AG10803 (cell line): Measurements from ENCODE around the gene SH3PXD2A.
"Not testable (repeated sequence)": the region's sequence is repeated elsewhere in the genome, so short reads cannot be mapped to it uniquely, and the experiment has no call there.

Experiments used
- DNase-seq: peaks from one replicate; pipeline ENCODE4 v3.0.0; 2010; ENCODE audit warnings: low read depth
- H3K4me3 ChIP-seq: 2 replicates; pipeline ENCODE4 v1.5.1; 2011; ENCODE audit warnings: mild to moderate bottlenecking, low read length, control low read depth
- TF ChIP-seq, protein P1 (sequence below): conservative IDR thresholded peaks from 2 replicates; pipeline ENCODE4 v1.5.1; 2011; ENCODE audit warnings: mild to moderate bottlenecking, low read length, control low read depth, inconsistent platforms

Gene SH3PXD2A

DNA sequence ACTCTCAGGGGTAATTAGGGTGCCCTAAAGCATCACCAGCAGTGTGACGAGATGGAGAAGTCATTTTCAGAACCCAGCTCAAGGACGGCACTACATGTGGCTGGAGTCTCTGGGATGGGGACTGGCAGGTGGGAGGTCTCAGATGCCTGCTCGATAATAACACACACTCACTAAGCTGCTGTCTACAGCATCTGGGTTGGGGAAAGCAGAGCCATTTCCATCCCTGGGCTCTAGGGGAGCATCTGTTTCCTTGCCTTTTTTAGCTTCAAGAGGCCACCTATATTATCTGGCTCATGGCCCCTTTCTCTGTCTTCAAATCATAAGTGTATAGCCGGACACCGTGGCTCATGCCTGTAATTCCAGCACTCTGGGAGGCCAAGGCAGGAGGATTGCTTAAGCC, 79.6 kb downstream of the SH3PXD2A start:
- no peak for DNase-seq
- TF ChIP-seq, protein P1, sequence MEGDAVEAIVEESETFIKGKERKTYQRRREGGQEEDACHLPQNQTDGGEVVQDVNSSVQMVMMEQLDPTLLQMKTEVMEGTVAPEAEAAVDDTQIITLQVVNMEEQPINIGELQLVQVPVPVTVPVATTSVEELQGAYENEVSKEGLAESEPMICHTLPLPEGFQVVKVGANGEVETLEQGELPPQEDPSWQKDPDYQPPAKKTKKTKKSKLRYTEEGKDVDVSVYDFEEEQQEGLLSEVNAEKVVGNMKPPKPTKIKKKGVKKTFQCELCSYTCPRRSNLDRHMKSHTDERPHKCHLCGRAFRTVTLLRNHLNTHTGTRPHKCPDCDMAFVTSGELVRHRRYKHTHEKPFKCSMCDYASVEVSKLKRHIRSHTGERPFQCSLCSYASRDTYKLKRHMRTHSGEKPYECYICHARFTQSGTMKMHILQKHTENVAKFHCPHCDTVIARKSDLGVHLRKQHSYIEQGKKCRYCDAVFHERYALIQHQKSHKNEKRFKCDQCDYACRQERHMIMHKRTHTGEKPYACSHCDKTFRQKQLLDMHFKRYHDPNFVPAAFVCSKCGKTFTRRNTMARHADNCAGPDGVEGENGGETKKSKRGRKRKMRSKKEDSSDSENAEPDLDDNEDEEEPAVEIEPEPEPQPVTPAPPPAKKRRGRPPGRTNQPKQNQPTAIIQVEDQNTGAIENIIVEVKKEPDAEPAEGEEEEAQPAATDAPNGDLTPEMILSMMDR, result no peak
- no peak overlapping the region for H3K4me3 ChIP-seq

DNA sequence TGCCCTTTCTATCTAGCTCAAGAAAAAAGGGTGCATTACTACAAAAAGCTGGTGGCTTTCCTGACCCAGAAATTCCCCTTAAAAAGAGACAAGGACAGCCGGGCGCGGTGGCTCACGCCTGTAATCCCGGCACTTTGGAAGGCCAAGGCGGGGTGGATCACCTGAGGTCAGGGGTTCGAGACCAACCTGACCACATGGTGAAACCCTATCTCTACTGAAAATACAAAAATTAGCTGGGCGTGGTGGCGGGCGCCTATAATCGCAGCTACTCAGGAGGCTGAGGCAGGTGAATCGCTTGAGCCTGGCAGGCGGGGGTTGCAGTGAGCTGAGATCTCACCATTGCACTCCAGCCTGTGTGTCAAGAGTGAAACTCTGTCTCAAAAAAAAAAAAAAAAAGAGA, 82.5 kb downstream of the SH3PXD2A start:
- H3K4me3 ChIP-seq, result not testable (repeated sequence)

DNA sequence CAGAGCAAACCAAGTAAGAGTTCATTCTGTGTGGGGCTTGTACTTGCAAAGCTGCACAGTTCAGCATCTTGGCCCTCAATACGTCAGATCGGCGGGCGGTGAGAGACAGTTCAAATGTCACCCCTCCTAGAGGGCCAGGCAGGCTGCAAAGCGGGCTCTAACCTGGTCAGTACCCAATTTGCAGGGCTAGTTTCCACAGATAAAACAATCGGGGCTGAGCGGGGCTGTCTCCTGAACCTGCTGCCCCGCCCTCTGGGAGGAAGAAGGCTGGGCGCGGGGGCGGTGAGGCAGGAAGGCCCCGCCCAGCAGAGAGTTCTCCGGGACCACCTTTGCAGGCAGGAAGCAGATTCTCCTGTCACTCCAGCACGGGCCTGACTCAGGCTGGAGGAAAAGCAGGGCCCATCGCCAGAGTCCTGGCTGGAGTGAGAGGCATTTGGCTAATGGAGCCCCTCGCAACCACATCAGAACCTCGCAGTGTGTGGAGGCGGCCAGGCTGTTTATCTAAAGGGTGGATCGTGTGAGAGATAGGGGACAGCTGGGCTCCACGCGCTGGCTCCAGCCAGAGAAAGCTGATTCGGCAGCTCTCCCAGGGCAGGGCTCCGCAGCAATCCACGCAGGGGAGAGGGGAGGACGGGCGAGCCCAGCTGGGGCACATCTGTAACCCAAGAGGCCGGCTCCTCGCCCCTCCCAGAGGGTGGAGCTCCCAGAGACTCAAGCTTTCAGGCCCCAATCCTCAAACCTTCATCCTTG, 83.1 kb downstream of the SH3PXD2A start:
- DNase-seq, result peak; percentile 96
- H3K4me3 ChIP-seq, result peak overlapping the region; percentile 47
- TF ChIP-seq, protein P1, result no peak

More for the DNA sequence above, 82.5 kb downstream of the SH3PXD2A start:
- not testable (repeated sequence) for DNase-seq

DNA sequence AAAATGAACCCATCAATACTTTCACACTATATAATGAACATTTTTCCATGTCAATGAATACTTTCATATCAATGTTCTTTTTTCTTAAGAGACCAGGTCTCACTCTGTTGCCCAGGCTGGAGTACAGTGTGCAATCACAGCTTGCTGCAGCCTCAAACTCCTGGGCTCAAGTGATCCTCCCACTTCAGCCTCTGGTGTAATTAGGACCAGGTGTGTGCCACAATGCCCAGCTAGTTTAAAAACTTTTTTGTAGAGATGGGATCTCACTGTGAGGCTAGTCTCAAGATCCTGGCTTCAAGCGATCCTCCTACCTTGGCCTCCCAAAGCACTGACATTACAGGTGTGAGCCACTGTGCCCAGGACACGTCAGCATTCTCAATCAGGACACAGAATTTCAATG, 85.2 kb downstream of the SH3PXD2A start:
- TF ChIP-seq, protein P1, result no peak
- no peak overlapping the region for H3K4me3 ChIP-seq
- DNase-seq, result no peak

DNA sequence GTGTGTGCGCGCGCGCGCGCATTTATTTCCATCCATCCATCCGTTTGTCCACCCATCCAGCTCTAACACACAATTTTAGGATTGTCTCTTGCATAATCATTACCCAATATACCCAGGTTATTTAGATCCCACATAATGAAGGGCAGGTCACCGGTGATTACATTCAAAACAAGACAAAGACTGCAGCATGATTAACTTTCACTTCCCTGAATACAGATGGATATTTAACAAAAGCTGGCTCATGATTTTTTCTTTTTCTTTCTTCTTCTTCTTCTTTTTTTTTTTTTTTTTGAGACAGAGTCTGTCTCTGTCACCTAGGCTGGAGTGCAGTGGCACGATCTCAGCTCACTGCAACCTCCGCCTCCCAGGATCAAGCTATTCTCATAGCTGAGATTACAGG, 86.2 kb downstream of the SH3PXD2A start:
- H3K4me3 ChIP-seq, result no peak overlapping the region
- DNase-seq, result no peak
- TF ChIP-seq, protein P1, result no peak

DNA sequence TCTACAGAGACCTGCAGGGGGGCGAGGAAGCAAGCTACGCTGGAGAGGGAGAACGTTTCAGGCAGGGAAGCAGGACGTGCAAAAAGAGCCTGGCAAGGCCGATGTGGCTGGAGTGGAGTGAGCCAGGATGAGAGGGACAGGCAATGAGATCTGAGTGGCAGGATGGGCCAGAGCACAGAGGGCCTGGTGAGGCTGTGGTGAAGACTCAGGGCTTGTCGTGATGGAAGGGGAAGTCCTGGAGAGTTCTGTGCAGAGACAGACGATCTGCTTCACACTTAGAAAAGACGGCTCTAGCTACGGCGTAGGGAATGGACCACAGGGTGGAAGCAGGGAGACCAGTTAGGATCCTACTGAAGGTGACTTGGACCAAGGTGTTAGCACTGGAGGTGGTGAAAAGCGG, 87.0 kb downstream of the SH3PXD2A start:
- H3K4me3 ChIP-seq, result no peak overlapping the region
- DNase-seq, result no peak
- TF ChIP-seq, protein P1, result no peak

DNA sequence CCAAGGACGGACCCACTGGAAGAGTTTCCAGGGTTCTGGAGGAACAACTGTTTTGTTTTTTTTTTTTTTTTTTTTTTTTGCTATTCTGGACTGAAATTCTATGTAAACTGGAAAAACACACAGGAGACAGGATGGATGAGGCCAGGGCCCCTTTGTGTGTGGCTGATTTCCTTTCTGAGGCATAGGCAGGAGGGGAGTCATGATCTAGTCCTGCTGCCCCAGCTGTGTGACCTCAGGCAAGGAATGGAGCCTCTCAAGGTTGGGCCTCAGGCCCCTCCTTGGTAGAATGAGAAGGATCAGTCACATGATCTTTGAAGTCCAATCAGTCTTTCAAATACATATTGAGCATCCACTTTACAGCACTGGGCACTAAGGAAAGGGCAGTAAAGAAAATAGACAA, 87.6 kb downstream of the SH3PXD2A start:
- DNase-seq, result no peak
- TF ChIP-seq, protein P1, result no peak
- no peak overlapping the region for H3K4me3 ChIP-seq
